SJSA1 (cell line): ENCODE data around the gene PRDM16. TPM values are rescaled to one million over a fixed set of nuclear protein-coding genes. Genes with fewer than 3 reads are reported as not detected.
A peak's percentile ranks its signal among the peaks of the same experiment; 100 is the strongest.

Experiments
- DNase-seq, 2 experiments: peaks; one replicate each; pipeline ENCODE4 v3.0.0-alpha.2; 2015 to 2020; ENCODE audit warnings: low spot score in 2 of 2, low read depth in 1 of 2
- H3K27ac ChIP-seq: fragments of 250-450 bp; sonication (Bioruptor Pico); 2 replicates; pipeline ENCODE4 v1.5.1; 2020; ENCODE audit warnings: mild to moderate bottlenecking, moderate library complexity
- H3K27me3 ChIP-seq: fragments of 250-450 bp; sonication (Bioruptor Pico); replicated peaks from 2 replicates; pipeline ENCODE4 v1.5.1; 2020; ENCODE audit warnings: mild to moderate bottlenecking, moderate library complexity
- H3K36me3 ChIP-seq: fragments of 250-450 bp; sonication (Bioruptor Pico); 2 replicates; pipeline ENCODE4 v1.5.1; 2020; ENCODE audit warnings: mild to moderate bottlenecking
- H3K4me1 ChIP-seq: fragments of 250-450 bp; sonication (Bioruptor Pico); replicated peaks from 2 replicates; pipeline ENCODE4 v1.6.1; 2021; ENCODE audit warnings: mild to moderate bottlenecking
- H3K4me3 ChIP-seq: fragments of 250-450 bp; sonication (Bioruptor Pico); 2 replicates; pipeline ENCODE4 v1.5.1; 2020; ENCODE audit warnings: mild to moderate bottlenecking
- H3K9me3 ChIP-seq: fragments of 250-450 bp; sonication (Bioruptor Pico); replicated peaks from 2 replicates; pipeline ENCODE4 v1.5.1; 2020; ENCODE audit warnings: mild to moderate bottlenecking
- total RNA-seq: library from RNA; depleted of rRNA; stranded (reverse); fragments of >200 nt; shearing (Covaris generic); gene quantifications from 2 replicates; pipeline ENCODE4 v1.2.3, GENCODE V29; 2014

Gene PRDM16
- total RNA-seq, 1 experiment from 2014 or later = 0.05 TPM

- Histone ChIP-seq H3K4me1 (peaks cover 3% of the 10 kb centered on the region; the same call in 1 of the 2 replicates), H3K9me3 (0 out of 2 replicates have a peak, but pooled peaks cover 4% of the 10 kb centered on the region), H3K27me3 (peaks cover 30% of the 10 kb centered on the region), H3K27ac (no peak overlapping the region), H3K36me3 (no peaks in the 10 kb centered on the region), H3K4me3 (no peak overlapping the region)
- DNase-seq = no peak
Observed at GRCh38 chr1:3444298-3444697, 375.3 kb downstream of the PRDM16 start.

GRCh38 chr1:3444736-3445135, 375.7 kb downstream of the PRDM16 start:
- H3K9me3 ChIP-seq = 0 out of 2 replicates have a peak, but pooled peaks cover 4% of the 10 kb centered on the region
- H3K4me3 ChIP-seq = no peak overlapping the region

GRCh38 chr1:3450202-3450863, 381.3 kb downstream of the PRDM16 start:
- no peak overlapping the region for H3K27ac ChIP-seq
- no peak overlapping the region for H3K4me3 ChIP-seq
- no peaks in the 10 kb centered on the region for H3K36me3 ChIP-seq
- H3K4me1 ChIP-seq = peaks cover 20% of the 10 kb centered on the region
- no peak for DNase-seq
- 0 out of 2 replicates have a peak, but pooled peaks cover 4% of the 10 kb centered on the region for H3K9me3 ChIP-seq
- H3K27me3 ChIP-seq = peaks cover 16% of the 10 kb centered on the region

More at GRCh38 chr1:3444736-3445135, 375.7 kb downstream of the PRDM16 start:
- DNase-seq = no peak
- H3K36me3 ChIP-seq = no peaks in the 10 kb centered on the region
- H3K4me1 ChIP-seq = peaks cover 3% of the 10 kb centered on the region; the same call in 1 of the 2 replicates
- peaks cover 30% of the 10 kb centered on the region for H3K27me3 ChIP-seq
- H3K27ac ChIP-seq = no peak overlapping the region

- no peak for DNase-seq
- H3K4me1 ChIP-seq = peaks cover 20% of the 10 kb centered on the region
- H3K27ac ChIP-seq = no peak overlapping the region
- peaks cover 16% of the 10 kb centered on the region for H3K27me3 ChIP-seq
- no peaks in the 10 kb centered on the region for H3K36me3 ChIP-seq
- H3K4me3 ChIP-seq = no peak overlapping the region
- H3K9me3 ChIP-seq = 0 out of 2 replicates have a peak, but pooled peaks cover 4% of the 10 kb centered on the region
Observed at GRCh38 chr1:3450983-3451382, 382.0 kb downstream of the PRDM16 start.

- H3K27ac ChIP-seq = no peak overlapping the region
- DNase-seq = no peak
- H3K36me3 ChIP-seq = no peaks in the 10 kb centered on the region
- H3K9me3 ChIP-seq = 0 out of 2 replicates have a peak, but pooled peaks cover 4% of the 10 kb centered on the region
- no peak overlapping the region for H3K4me3 ChIP-seq
- peaks cover 16% of the 10 kb centered on the region for H3K27me3 ChIP-seq
- H3K4me1 ChIP-seq = peaks cover 20% of the 10 kb centered on the region
Observed at GRCh38 chr1:3451994-3452865, 383.2 kb downstream of the PRDM16 start.

GRCh38 chr1:3452866-3453175, 383.8 kb downstream of the PRDM16 start:
- H3K9me3 ChIP-seq = no peaks in the 10 kb centered on the region
- peaks cover 13% of the 10 kb centered on the region for H3K27me3 ChIP-seq
- peaks cover 21% of the 10 kb centered on the region for H3K4me1 ChIP-seq
- no peak for DNase-seq
- H3K36me3 ChIP-seq = no peaks in the 10 kb centered on the region
- no peak overlapping the region for H3K4me3 ChIP-seq
- no peak overlapping the region for H3K27ac ChIP-seq

GRCh38 chr1:3453203-3453761, 384.3 kb downstream of the PRDM16 start:
- Histone ChIP-seq H3K27ac (no peak overlapping the region), H3K4me3 (no peak overlapping the region), H3K27me3 (peaks cover 8% of the 10 kb centered on the region), H3K4me1 (peaks cover 26% of the 10 kb centered on the region), H3K36me3 (no peaks in the 10 kb centered on the region), H3K9me3 (no peaks in the 10 kb centered on the region)
- peak; percentile 72 to 83 for DNase-seq

GRCh38 chr1:3453891-3454810, 385.1 kb downstream of the PRDM16 start, which contains the start of gene ARHGEF16:
TSS of gene ARHGEF16 (plus strand) at chr1:3454665. CDS start at chr1:3463085, 8,420 bp downstream.
- Histone ChIP-seq H3K27ac (no peak within 1 kb of the TSS), H3K36me3 (no peaks in the 10 kb centered on the region), H3K9me3 (no peaks in the 10 kb centered on the region), H3K27me3 (peaks cover 3% of the 10 kb centered on the region), H3K4me1 (peaks cover 33% of the 10 kb centered on the region), H3K4me3 (peak within 1 kb of the TSS; percentile 38)
- peak in 1 of 2 experiments; percentile 44 for DNase-seq

GRCh38 chr1:3454811-3455618, 386.0 kb downstream of the PRDM16 start:
- peaks cover 3% of the 10 kb centered on the region; the same call in 1 of the 2 replicates for H3K27me3 ChIP-seq
- no peaks in the 10 kb centered on the region for H3K9me3 ChIP-seq
- peak overlapping the region; percentile 38 for H3K4me3 ChIP-seq
- DNase-seq = no peak
- no peaks in the 10 kb centered on the region for H3K36me3 ChIP-seq
- H3K27ac ChIP-seq = no peak overlapping the region
- H3K4me1 ChIP-seq = peaks cover 41% of the 10 kb centered on the region

GRCh38 chr1:3455670-3456448, 386.9 kb downstream of the PRDM16 start:
- Histone ChIP-seq H3K27ac (no peak overlapping the region), H3K9me3 (no peaks in the 10 kb centered on the region), H3K4me3 (no peak overlapping the region), H3K36me3 (no peaks in the 10 kb centered on the region), H3K27me3 (no peaks in the 10 kb centered on the region), H3K4me1 (peaks cover 49% of the 10 kb centered on the region)
- DNase-seq = no peak

- Histone ChIP-seq H3K27me3 (no peaks in the 10 kb centered on the region), H3K27ac (no peak overlapping the region), H3K36me3 (no peaks in the 10 kb centered on the region), H3K4me1 (peaks cover 56% of the 10 kb centered on the region), H3K4me3 (no peak overlapping the region), H3K9me3 (no peaks in the 10 kb centered on the region)
- no peak for DNase-seq
Observed at GRCh38 chr1:3456449-3456963, 387.5 kb downstream of the PRDM16 start.
